ENCODE data around the gene PTN. TPM values are rescaled to one million over a fixed set of nuclear protein-coding genes. Genes with fewer than 3 reads are reported as not detected.

Gene PTN
- total RNA-seq, 2 donors from 2014 or later = 1.6 to 5.7 TPM

DNA sequence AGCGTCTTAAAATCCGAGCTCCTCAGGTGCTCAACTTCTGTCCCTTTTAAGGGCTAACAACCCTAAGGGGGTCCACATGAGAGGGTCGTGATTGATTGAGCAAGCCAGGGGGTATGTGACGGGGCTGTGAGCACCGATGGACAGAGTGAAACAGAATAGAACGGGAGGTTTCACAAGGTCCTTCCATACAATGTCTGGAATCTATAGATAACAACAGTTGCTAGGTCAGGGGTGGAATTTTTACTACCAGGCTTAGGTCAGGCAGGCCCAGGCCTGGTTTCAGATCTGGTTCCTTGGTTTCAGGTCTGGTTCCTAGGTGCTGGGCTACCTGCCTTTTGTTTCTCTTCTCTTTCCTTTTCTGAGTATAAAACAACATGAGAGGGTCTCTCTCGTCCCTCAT, 80.9 kb downstream of the PTN start:
- DNase-seq (no peak), ATAC-seq (no peak)
- WGBS, 2 donors = 71 to 80% methylated on average over 7 of the region's 7 CpGs
- no peak for TF ChIP-seq POLR2A (IDR thresholded peaks at IDR 0.05)
- TF ChIP-seq, protein P1, sequence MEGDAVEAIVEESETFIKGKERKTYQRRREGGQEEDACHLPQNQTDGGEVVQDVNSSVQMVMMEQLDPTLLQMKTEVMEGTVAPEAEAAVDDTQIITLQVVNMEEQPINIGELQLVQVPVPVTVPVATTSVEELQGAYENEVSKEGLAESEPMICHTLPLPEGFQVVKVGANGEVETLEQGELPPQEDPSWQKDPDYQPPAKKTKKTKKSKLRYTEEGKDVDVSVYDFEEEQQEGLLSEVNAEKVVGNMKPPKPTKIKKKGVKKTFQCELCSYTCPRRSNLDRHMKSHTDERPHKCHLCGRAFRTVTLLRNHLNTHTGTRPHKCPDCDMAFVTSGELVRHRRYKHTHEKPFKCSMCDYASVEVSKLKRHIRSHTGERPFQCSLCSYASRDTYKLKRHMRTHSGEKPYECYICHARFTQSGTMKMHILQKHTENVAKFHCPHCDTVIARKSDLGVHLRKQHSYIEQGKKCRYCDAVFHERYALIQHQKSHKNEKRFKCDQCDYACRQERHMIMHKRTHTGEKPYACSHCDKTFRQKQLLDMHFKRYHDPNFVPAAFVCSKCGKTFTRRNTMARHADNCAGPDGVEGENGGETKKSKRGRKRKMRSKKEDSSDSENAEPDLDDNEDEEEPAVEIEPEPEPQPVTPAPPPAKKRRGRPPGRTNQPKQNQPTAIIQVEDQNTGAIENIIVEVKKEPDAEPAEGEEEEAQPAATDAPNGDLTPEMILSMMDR (IDR thresholded peaks at IDR 0.05) = no peak
- no peak overlapping the region for H3K4me3 ChIP-seq
- intact Hi-C loops (cut with DNase I) = no loop called here
- no peaks in the 10 kb centered on the region for H3K4me1 ChIP-seq
- no peak overlapping the region for H3K27ac ChIP-seq
- H3K27me3 ChIP-seq = no peaks in the 10 kb centered on the region
- H3K9me3 ChIP-seq = peaks cover 0 to 6% (median 0%) of the 10 kb centered on the region in 3 donors
- no peaks in the 10 kb centered on the region for H3K36me3 ChIP-seq (replicated peaks in 1 of 2; ENCODE audit: insufficient read depth in 1 of 2, low read depth in 2 of 2)

DNA sequence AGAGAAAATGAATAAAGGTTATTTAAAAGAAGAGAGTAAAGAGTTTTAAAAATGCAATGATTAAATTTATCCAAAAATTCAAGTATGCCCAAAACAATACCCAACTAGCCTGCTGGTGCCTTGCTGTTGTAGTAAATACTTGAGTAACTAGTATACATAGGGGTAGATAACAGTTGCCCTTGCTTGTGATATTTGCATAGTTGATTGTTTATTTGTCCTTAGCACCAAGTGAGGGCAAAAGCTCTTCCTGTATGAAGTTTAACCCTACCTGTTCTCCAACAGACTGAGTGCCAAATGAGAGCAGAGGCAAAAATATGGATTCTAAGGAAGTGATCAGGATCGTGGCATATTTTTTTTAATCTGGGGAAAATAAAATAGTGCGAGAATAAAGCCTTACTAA, 85.0 kb downstream of the PTN start:
- DNase-seq (no peak), ATAC-seq (no peak)
- Histone ChIP-seq H3K9me3 (peaks cover 0 to 6% (median 0%) of the 10 kb centered on the region in 3 donors), H3K36me3 (replicated peaks in 1 of 2; ENCODE audit: insufficient read depth in 1 of 2, low read depth in 2 of 2) (no peaks in the 10 kb centered on the region), H3K4me1 (no peaks in the 10 kb centered on the region), H3K4me3 (no peak overlapping the region), H3K27ac (no peak overlapping the region), H3K27me3 (no peaks in the 10 kb centered on the region)
- TF ChIP-seq, protein P1 (IDR thresholded peaks at IDR 0.05) = no peak
- no peak for TF ChIP-seq POLR2A (IDR thresholded peaks at IDR 0.05)
- WGBS, 2 donors = 60 to 78% methylated on average over 2 of the region's 2 CpGs
- intact Hi-C loops (cut with DNase I) = no loop called here

DNA sequence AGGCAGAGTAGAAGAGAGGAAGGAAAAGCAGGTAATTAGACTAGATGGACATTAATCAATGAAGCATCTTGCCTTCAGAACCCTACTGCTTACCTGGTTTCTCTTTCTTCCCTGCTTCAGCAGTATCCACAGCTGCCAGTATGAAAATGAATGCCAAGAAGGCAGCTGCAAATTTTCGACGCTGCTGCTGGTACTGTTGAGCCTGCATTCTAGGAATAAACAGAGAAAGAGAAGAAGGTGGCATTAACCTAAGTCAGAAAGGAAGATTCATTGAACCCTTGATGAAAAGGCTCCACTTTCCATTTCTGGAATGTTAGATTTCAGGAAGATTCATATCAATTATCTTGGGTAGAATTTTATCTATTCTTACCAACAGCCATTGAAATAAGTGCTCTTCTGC, 88.8 kb downstream of the PTN start:
- Histone ChIP-seq H3K27me3 (no peaks in the 10 kb centered on the region), H3K4me1 (no peaks in the 10 kb centered on the region), H3K9me3 (no peaks in the 10 kb centered on the region), H3K36me3 (replicated peaks in 1 of 2; ENCODE audit: insufficient read depth in 1 of 2, low read depth in 2 of 2) (no peaks in the 10 kb centered on the region), H3K4me3 (no peak overlapping the region), H3K27ac (no peak overlapping the region)
- TF ChIP-seq, protein P1 (IDR thresholded peaks at IDR 0.05) = no peak
- TF ChIP-seq POLR2A (IDR thresholded peaks at IDR 0.05) = no peak
- intact Hi-C loops (cut with DNase I) = no loop called here
- DNase-seq (no peak), ATAC-seq (no peak)
- WGBS, 2 donors = 43 to 59% methylated on average over 2 of the region's 2 CpGs

DNA sequence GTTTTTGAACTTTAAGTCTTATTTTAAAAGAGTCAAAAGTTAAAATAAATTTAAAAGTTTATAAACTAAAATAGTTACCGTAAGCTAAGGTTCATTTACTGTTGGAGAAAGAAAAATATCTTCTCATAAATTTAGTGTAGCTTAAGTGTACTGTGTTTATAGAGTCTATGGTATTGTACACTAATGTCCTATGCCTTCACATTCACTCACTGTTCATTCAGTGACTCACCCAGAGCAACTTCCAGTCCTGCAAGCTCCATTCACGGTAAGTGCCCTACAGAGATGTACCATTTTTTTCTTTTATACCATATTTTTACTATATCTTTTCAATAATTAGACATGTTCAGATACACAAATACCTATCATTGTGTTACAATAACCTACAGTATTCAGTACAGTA, 97.6 kb downstream of the PTN start:
- H3K36me3 ChIP-seq (replicated peaks in 1 of 2; ENCODE audit: insufficient read depth in 1 of 2, low read depth in 2 of 2) = no peaks in the 10 kb centered on the region
- no peaks in the 10 kb centered on the region for H3K9me3 ChIP-seq
- no peak overlapping the region for H3K4me3 ChIP-seq
- intact Hi-C loops (cut with DNase I) = no loop called here
- no peaks in the 10 kb centered on the region for H3K27me3 ChIP-seq
- H3K27ac ChIP-seq = no peak overlapping the region
- DNase-seq (no peak), ATAC-seq (no peak)
- no peaks in the 10 kb centered on the region for H3K4me1 ChIP-seq
- TF ChIP-seq POLR2A (IDR thresholded peaks at IDR 0.05) = no peak
- TF ChIP-seq, protein P1 (IDR thresholded peaks at IDR 0.05) = no peak
- 78 to 82% methylated on average over 2 of the region's 2 CpGs for WGBS, 2 donors

DNA sequence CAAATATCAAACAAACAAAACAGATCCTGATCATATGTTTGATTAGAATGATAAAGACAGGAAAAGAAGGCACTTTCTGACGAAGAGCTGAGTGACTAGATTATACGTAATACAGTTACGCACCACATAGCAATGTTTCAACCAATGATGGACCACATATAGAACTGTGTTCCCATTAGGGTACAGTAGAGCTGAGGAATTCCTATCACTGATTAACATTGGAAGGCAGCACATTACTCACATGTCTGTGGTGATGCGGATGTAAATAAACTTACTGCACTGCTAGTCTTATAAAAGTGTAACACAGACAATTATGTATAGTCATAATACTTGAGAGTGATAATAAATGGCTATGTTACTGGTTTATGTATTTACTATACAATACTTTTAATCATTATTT, 98.3 kb downstream of the PTN start:
- intact Hi-C loops (cut with DNase I) = no loop called here
- ATAC-seq (no peak), DNase-seq (no peak)
- H3K27me3 ChIP-seq = no peaks in the 10 kb centered on the region
- WGBS, 2 donors = 66 to 72% methylated on average over 4 of the region's 4 CpGs
- H3K9me3 ChIP-seq = no peaks in the 10 kb centered on the region
- H3K4me3 ChIP-seq = no peak overlapping the region
- no peaks in the 10 kb centered on the region for H3K4me1 ChIP-seq
- H3K36me3 ChIP-seq (replicated peaks in 1 of 2; ENCODE audit: insufficient read depth in 1 of 2, low read depth in 2 of 2) = no peaks in the 10 kb centered on the region
- TF ChIP-seq, protein P1 (IDR thresholded peaks at IDR 0.05) = no peak
- no peak for TF ChIP-seq POLR2A (IDR thresholded peaks at IDR 0.05)
- H3K27ac ChIP-seq = no peak overlapping the region
